OCI-LY7 (cell line): Measurements from ENCODE around the gene ING4. TPM values are rescaled to one million over a fixed set of nuclear protein-coding genes. Genes with fewer than 3 reads are reported as not detected.
A peak's percentile ranks its signal among the peaks of the same experiment; 100 is the strongest.

ENCODE experiments used
- BruUV-seq: library from RNA; stranded (reverse); fragments of 400-500 nt; replicated peaks from 2 replicates; lab custom pipeline; 2021; lab: Mats Ljungman, UMichigan
- CTCF ChIA-PET: fragments of 300-600 bp; sonication (Branson Sonifier 250); formaldehyde crosslinking; loops from one replicate; lab custom pipeline; 2022; ENCODE audit warnings: antibody characterized with exemption; ENCODE audit not compliant: unreplicated experiment; lab: Charles Lee
- POLR2A ChIA-PET: fragments of 300-600 bp; sonication (Branson Sonifier 250); formaldehyde crosslinking; loops from one replicate; lab custom pipeline; 2022; ENCODE audit warnings: antibody characterized with exemption; lab: Charles Lee
- DNase-seq: peaks from one replicate; pipeline ENCODE4 v3.0.0-alpha.2; 2015; ENCODE audit warnings: low spot score
- H2AFZ ChIP-seq: fragments of 200-600 bp; sonication (generic), shearing (Covaris generic); 2 replicates; pipeline ENCODE4 v1.6.1; 2014; ENCODE audit warnings: mild to moderate bottlenecking, antibody characterized with exemption, low read length, moderate library complexity
- H3K27ac ChIP-seq: fragments of 200-600 bp; sonication (generic); 2 replicates; pipeline ENCODE4 v1.5.1; 2014; ENCODE audit warnings: mixed run types, low read depth, mild to moderate bottlenecking, moderate library complexity, low read length, inconsistent platforms; ENCODE audit not compliant: poor library complexity, severe bottlenecking
- H3K36me3 ChIP-seq: fragments of 200-600 bp; sonication (generic); 2 replicates; pipeline ENCODE4 v1.6.1; 2014; ENCODE audit warnings: mild to moderate bottlenecking, antibody characterized with exemption, low read length, moderate library complexity, mixed read lengths; ENCODE audit not compliant: insufficient read depth
- H3K4me1 ChIP-seq: fragments of 200-600 bp; sonication (generic); 2 replicates; pipeline ENCODE4 v1.5.1; 2014; ENCODE audit warnings: mild to moderate bottlenecking, low read length; ENCODE audit not compliant: insufficient read depth, poor library complexity, severe bottlenecking
- H3K4me2 ChIP-seq: fragments of 200-600 bp; sonication (generic); 2 replicates; pipeline ENCODE4 v1.6.1; 2014; ENCODE audit warnings: mild to moderate bottlenecking, low read length
- H3K4me3 ChIP-seq: fragments of 200-600 bp; sonication (generic); 2 replicates; pipeline ENCODE4 v1.5.1; 2014; ENCODE audit warnings: mild to moderate bottlenecking, low read depth, low read length; ENCODE audit not compliant: poor library complexity, severe bottlenecking
- H3K79me2 ChIP-seq: fragments of 200-600 bp; sonication (generic); 2 replicates; pipeline ENCODE4 v1.6.1; 2016; ENCODE audit warnings: low read depth, mild to moderate bottlenecking, low read length, moderate library complexity, mixed read lengths; ENCODE audit not compliant: insufficient read depth
- H3K9me2 ChIP-seq: fragments of 200-600 bp; sonication (generic); 2 replicates; pipeline ENCODE4 v1.6.1; 2016; ENCODE audit warnings: mild to moderate bottlenecking, low read length, mixed read lengths; ENCODE audit not compliant: insufficient read depth
- H3K9me3 ChIP-seq: fragments of 200-600 bp; sonication (generic); 2 replicates; pipeline ENCODE4 v1.6.1; 2014; ENCODE audit warnings: mild to moderate bottlenecking, mixed run types, low read length, mixed read lengths
- H4K20me1 ChIP-seq: fragments of 200-600 bp; sonication (generic); 2 replicates; pipeline ENCODE4 v1.6.1; 2014; ENCODE audit warnings: mild to moderate bottlenecking, antibody characterized with exemption, low read length, moderate library complexity, mixed read lengths; ENCODE audit not compliant: insufficient read depth
- EZH2phosphoT487 ChIP-seq: fragments of 200-600 bp; sonication (generic); IDR thresholded peaks from 2 replicates; pipeline ENCODE4 v1.6.1; 2018; ENCODE audit warnings: low read depth, borderline replicate concordance, mild to moderate bottlenecking, mixed run types, antibody characterized with exemption, low read length, moderate library complexity, mixed read lengths
- intact Hi-C: fragments of 100-400 bp; cut with micrococcal nuclease; formaldehyde crosslinking; loops from one replicate; pipeline ENCODE4 v1.10.0; 2022; ENCODE audit not compliant: unreplicated experiment
- total RNA-seq, 2 experiments: library from RNA; depleted of rRNA in 1 of 2; stranded (reverse); fragments of >200 nt in 1 of 2; shearing (Covaris generic) in 1 of 2; gene quantifications; 2 replicates each; pipeline ENCODE4 v1.2.3, GENCODE V29; 2014 to 2022
- TF ChIP-seq, protein P1 (sequence below): fragments of 200-600 bp; sonication (generic); conservative IDR thresholded peaks from 2 replicates; pipeline ENCODE4 v1.5.1; 2014; ENCODE audit warnings: mild to moderate bottlenecking, antibody characterized with exemption, low read length, moderate library complexity, mixed read lengths

The ING4 gene
- total RNA-seq, 2 experiments from 2014 or later = 27.1 to 30.8 TPM

GRCh38 chr12:6672143-6672542 is 9.2 kb upstream of the ING4 start:
- H3K4me3 ChIP-seq = no peak overlapping the region
- H3K9me2 ChIP-seq = no peaks in the 10 kb centered on the region
- H3K4me1 ChIP-seq = peaks cover 16% of the 10 kb centered on the region
- no TSS peak for BruUV-seq
- H3K9me3 ChIP-seq = no peaks in the 10 kb centered on the region
- H3K27ac ChIP-seq = no peak overlapping the region
- no peak overlapping the region for H2AFZ ChIP-seq
- no peak for DNase-seq
- no peak overlapping the region for H3K4me2 ChIP-seq
- H3K79me2 ChIP-seq = peaks cover 6% of the 10 kb centered on the region; the same call in 1 of the 2 replicates
- H4K20me1 ChIP-seq = no peaks in the 10 kb centered on the region
- no peak for TF ChIP-seq EZH2phosphoT487
- TF ChIP-seq, protein P1, sequence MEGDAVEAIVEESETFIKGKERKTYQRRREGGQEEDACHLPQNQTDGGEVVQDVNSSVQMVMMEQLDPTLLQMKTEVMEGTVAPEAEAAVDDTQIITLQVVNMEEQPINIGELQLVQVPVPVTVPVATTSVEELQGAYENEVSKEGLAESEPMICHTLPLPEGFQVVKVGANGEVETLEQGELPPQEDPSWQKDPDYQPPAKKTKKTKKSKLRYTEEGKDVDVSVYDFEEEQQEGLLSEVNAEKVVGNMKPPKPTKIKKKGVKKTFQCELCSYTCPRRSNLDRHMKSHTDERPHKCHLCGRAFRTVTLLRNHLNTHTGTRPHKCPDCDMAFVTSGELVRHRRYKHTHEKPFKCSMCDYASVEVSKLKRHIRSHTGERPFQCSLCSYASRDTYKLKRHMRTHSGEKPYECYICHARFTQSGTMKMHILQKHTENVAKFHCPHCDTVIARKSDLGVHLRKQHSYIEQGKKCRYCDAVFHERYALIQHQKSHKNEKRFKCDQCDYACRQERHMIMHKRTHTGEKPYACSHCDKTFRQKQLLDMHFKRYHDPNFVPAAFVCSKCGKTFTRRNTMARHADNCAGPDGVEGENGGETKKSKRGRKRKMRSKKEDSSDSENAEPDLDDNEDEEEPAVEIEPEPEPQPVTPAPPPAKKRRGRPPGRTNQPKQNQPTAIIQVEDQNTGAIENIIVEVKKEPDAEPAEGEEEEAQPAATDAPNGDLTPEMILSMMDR = no peak
- peaks cover 100% of the 10 kb centered on the region for H3K36me3 ChIP-seq
- ChIA-PET CTCF (no interaction called here), POLR2A (interaction anchor here (0.6 kb wide), 1 partner anchor 91 kb away, joined by 5 read pairs; no protein-coding TSS in a partner anchor)
- intact Hi-C loops = no loop called here

- CTCF ChIA-PET = interaction anchor here (1.0 to 1.3 kb wide), 2 partner anchors 35 to 65 kb away, joined by 3 to 4 read pairs; no protein-coding TSS in a partner anchor
- intact Hi-C loops = loop anchor here (1.0 kb wide), 2 partner anchors 30 to 112 kb away; no protein-coding TSS in a partner anchor
- no TSS peak for BruUV-seq
These were observed 4.8 kb upstream of the ING4 start for GRCh38 chr12:6667559-6668210.

More at GRCh38 chr12:6667559-6668210, 4.8 kb upstream of the ING4 start:
- Histone ChIP-seq H3K79me2 (peaks cover under 1% of the 10 kb centered on the region; the same call in 1 of the 2 replicates), H2AFZ (no peak overlapping the region), H3K9me3 (no peaks in the 10 kb centered on the region), H3K9me2 (no peaks in the 10 kb centered on the region), H3K4me2 (no peak overlapping the region), H3K4me3 (no peak overlapping the region), H3K4me1 (peaks cover 27% of the 10 kb centered on the region), H4K20me1 (no peaks in the 10 kb centered on the region), H3K27ac (no peak overlapping the region), H3K36me3 (peaks cover 71% of the 10 kb centered on the region)
- POLR2A ChIA-PET = interaction anchor here (1.1 to 1.7 kb wide), 3 partner anchors 12 to 100 kb away, joined by 3 to 10 read pairs (median 4); partner anchors contain the start of gene NOP2
- TF ChIP-seq EZH2phosphoT487 = no peak
- TF ChIP-seq, protein P1 = peak; percentile 77
- peak; percentile 68 for DNase-seq
